Activated T-cell treated with anti-CD3 and anti-CD28 coated beads, Interleukin-2, amount 50 U/mL, for 24 hours (primary cell): Measurements from ENCODE around the gene CCDC74B.
"Not testable (repeated sequence)": the region's sequence is repeated elsewhere in the genome, so short reads cannot be mapped to it uniquely, and the experiment has no call there.

ENCODE experiments used
- DNase-seq: peaks from one replicate; pipeline ENCODE4 v3.0.0-alpha.2; 2020
- H3K27ac Mint-ChIP-seq: 2 replicates; pipeline ENCODE4 v1.8.0; 2020; ENCODE audit warnings: mild to moderate bottlenecking, mixed read lengths
- H3K27me3 Mint-ChIP-seq: 2 replicates; pipeline ENCODE4 v1.8.0; 2020; ENCODE audit warnings: mixed read lengths
- H3K36me3 Mint-ChIP-seq: 2 replicates; pipeline ENCODE4 v1.8.0; 2020; ENCODE audit warnings: low read depth, mixed read lengths
- H3K4me1 Mint-ChIP-seq: 2 replicates; pipeline ENCODE4 v1.8.0; 2020; ENCODE audit warnings: low read depth, mixed read lengths
- H3K4me3 Mint-ChIP-seq: 2 replicates; pipeline ENCODE4 v1.8.0; 2020; ENCODE audit warnings: mild to moderate bottlenecking, moderate library complexity, mixed read lengths
- H3K9me3 Mint-ChIP-seq: 2 replicates; pipeline ENCODE4 v1.8.0; 2020; ENCODE audit warnings: mixed read lengths

The CCDC74B gene

DNA sequence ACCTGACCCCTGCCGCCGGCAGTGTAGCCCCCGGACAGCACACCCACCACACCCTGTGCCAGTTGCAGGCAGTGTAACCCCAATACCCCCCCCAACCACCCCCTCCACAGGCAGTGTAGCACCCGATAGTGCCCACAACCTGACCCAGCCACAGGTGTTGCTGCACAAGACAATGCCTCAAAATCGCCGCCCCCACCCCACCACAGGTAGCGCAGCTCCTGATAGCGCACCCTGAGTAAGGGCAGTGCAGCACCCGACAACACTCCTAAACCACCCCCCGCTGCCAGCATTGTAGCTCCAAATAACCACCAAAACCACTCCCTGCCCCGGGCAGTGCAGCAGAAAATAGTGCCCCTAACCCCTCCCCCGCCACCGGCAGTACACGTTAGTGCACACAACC lies 16.4 kb downstream of the CCDC74B start:
- not testable (repeated sequence) for DNase-seq, H3K4me1 Mint-ChIP-seq, H3K27me3 Mint-ChIP-seq, H3K36me3 Mint-ChIP-seq, H3K4me3 Mint-ChIP-seq, H3K9me3 Mint-ChIP-seq, H3K27ac Mint-ChIP-seq

DNA sequence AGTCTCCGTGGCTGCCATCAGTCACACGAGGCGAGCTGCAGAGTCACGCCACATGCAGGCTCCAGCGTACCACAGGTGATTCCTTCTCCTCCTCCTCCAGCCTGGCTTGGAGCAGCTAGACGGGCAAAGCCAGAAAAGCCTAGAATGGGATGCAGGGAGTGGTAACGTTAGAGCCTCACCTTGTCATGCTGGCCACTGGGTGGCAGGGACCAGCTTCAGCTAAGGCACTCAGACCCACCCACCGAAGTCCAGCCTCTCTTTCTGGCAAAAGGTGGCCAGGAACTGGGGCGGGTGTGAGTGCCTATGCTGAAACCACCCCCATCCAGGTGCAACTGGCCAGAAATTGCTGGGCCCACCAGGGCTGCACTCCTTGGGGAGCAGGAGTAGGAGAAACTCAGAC lies 17.2 kb downstream of the CCDC74B start:
- not testable (repeated sequence) for H3K4me3 Mint-ChIP-seq, H3K4me1 Mint-ChIP-seq, H3K27me3 Mint-ChIP-seq, H3K27ac Mint-ChIP-seq, DNase-seq, H3K9me3 Mint-ChIP-seq, H3K36me3 Mint-ChIP-seq

DNA sequence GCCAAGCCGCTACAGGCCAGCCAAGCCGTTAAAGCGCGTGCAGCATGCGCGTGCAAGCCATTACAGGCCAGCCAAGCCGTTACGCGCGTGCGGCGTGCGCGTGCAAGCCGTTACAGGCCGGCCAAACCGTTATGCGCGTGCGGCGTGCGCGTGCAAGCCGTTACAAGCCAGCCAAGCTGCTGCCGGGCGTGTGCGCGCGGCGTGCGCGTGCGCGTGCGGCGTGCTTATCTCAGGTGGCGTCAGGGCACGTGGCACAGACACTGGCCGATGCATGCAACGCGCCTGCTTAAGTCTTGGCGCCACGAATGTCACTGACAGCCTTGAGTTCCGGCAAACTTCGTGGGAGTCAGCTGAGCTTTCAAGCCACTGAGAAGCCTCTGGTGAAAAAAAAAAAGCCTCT lies 24.0 kb downstream of the CCDC74B start:
- not testable (repeated sequence) for H3K4me3 Mint-ChIP-seq, H3K27me3 Mint-ChIP-seq

DNA sequence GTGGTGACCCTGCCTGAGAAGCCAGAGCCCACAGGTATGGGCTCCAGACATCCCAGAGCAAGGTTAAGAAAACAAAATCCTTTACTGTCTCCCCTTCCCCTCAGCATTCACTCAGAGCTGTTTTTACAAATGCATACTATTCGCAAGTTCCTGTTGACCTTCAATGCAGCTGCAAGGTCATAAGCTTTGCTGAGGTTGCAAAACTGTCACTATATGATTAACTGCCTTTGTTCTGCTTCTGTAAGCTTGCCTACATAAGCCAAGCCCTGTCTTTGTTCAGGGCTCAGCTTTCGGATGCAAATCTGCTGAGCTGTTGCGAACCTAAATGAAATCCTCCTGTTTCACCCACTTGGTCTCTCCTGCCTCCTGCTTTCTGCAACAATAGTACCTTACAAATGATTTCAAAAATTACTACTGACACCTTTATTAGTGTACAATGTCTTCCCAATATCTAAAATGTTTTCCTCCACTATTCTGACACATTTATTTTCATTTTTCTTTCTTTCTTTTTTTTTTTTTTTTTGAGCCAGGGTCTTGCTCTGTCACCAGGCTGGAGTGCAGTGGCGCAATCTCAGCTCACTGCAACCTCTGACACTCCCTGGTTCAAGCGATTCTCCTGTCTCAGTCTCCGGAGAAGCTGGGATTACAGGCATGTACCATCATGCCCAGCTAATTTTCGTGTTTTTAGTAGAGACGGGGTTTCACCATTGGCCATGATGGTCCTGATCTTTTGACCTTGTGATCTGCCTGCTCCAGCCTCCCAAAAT lies 42.1 kb downstream of the CCDC74B start:
- H3K4me3 Mint-ChIP-seq, H3K27ac Mint-ChIP-seq, H3K9me3 Mint-ChIP-seq, H3K4me1 Mint-ChIP-seq, H3K27me3 Mint-ChIP-seq, H3K36me3 Mint-ChIP-seq, DNase-seq: not testable (repeated sequence)

More for the DNA sequence above, 24.0 kb downstream of the CCDC74B start:
- not testable (repeated sequence) for DNase-seq, H3K4me1 Mint-ChIP-seq, H3K36me3 Mint-ChIP-seq, H3K27ac Mint-ChIP-seq, H3K9me3 Mint-ChIP-seq
